OCI-LY7 (cell line): ENCODE results near the gene CCDC110. TPM values are rescaled to one million over a fixed set of nuclear protein-coding genes. Genes with fewer than 3 reads are reported as not detected.

ENCODE experiments used
- BruUV-seq: library from RNA; stranded (reverse); fragments of 400-500 nt; replicated peaks from 2 replicates; lab custom pipeline; 2021; lab: Mats Ljungman, UMichigan
- CTCF ChIA-PET: fragments of 300-600 bp; sonication (Branson Sonifier 250); formaldehyde crosslinking; loops from one replicate; lab custom pipeline; 2022; ENCODE audit warnings: antibody characterized with exemption; ENCODE audit not compliant: unreplicated experiment; lab: Charles Lee
- POLR2A ChIA-PET: fragments of 300-600 bp; sonication (Branson Sonifier 250); formaldehyde crosslinking; loops from one replicate; lab custom pipeline; 2022; ENCODE audit warnings: antibody characterized with exemption; lab: Charles Lee
- DNase-seq: peaks from one replicate; pipeline ENCODE4 v3.0.0-alpha.2; 2015; ENCODE audit warnings: low spot score
- H2AFZ ChIP-seq: fragments of 200-600 bp; sonication (generic), shearing (Covaris generic); 2 replicates; pipeline ENCODE4 v1.6.1; 2014; ENCODE audit warnings: mild to moderate bottlenecking, antibody characterized with exemption, low read length, moderate library complexity
- H3K27ac ChIP-seq: fragments of 200-600 bp; sonication (generic); 2 replicates; pipeline ENCODE4 v1.5.1; 2014; ENCODE audit warnings: mixed run types, low read depth, mild to moderate bottlenecking, moderate library complexity, low read length, inconsistent platforms; ENCODE audit not compliant: poor library complexity, severe bottlenecking
- H3K36me3 ChIP-seq: fragments of 200-600 bp; sonication (generic); 2 replicates; pipeline ENCODE4 v1.6.1; 2014; ENCODE audit warnings: mild to moderate bottlenecking, antibody characterized with exemption, low read length, moderate library complexity, mixed read lengths; ENCODE audit not compliant: insufficient read depth
- H3K4me1 ChIP-seq: fragments of 200-600 bp; sonication (generic); 2 replicates; pipeline ENCODE4 v1.5.1; 2014; ENCODE audit warnings: mild to moderate bottlenecking, low read length; ENCODE audit not compliant: insufficient read depth, poor library complexity, severe bottlenecking
- H3K4me2 ChIP-seq: fragments of 200-600 bp; sonication (generic); 2 replicates; pipeline ENCODE4 v1.6.1; 2014; ENCODE audit warnings: mild to moderate bottlenecking, low read length
- H3K4me3 ChIP-seq: fragments of 200-600 bp; sonication (generic); 2 replicates; pipeline ENCODE4 v1.5.1; 2014; ENCODE audit warnings: mild to moderate bottlenecking, low read depth, low read length; ENCODE audit not compliant: poor library complexity, severe bottlenecking
- H3K79me2 ChIP-seq: fragments of 200-600 bp; sonication (generic); 2 replicates; pipeline ENCODE4 v1.6.1; 2016; ENCODE audit warnings: low read depth, mild to moderate bottlenecking, low read length, moderate library complexity, mixed read lengths; ENCODE audit not compliant: insufficient read depth
- H3K9me2 ChIP-seq: fragments of 200-600 bp; sonication (generic); 2 replicates; pipeline ENCODE4 v1.6.1; 2016; ENCODE audit warnings: mild to moderate bottlenecking, low read length, mixed read lengths; ENCODE audit not compliant: insufficient read depth
- H3K9me3 ChIP-seq: fragments of 200-600 bp; sonication (generic); 2 replicates; pipeline ENCODE4 v1.6.1; 2014; ENCODE audit warnings: mild to moderate bottlenecking, mixed run types, low read length, mixed read lengths
- H4K20me1 ChIP-seq: fragments of 200-600 bp; sonication (generic); 2 replicates; pipeline ENCODE4 v1.6.1; 2014; ENCODE audit warnings: mild to moderate bottlenecking, antibody characterized with exemption, low read length, moderate library complexity, mixed read lengths; ENCODE audit not compliant: insufficient read depth
- CTCF ChIP-seq: fragments of 200-600 bp; sonication (generic); conservative IDR thresholded peaks from 2 replicates; pipeline ENCODE4 v1.5.1; 2014; ENCODE audit warnings: mild to moderate bottlenecking, antibody characterized with exemption, low read length, moderate library complexity, mixed read lengths
- EZH2phosphoT487 ChIP-seq: fragments of 200-600 bp; sonication (generic); IDR thresholded peaks from 2 replicates; pipeline ENCODE4 v1.6.1; 2018; ENCODE audit warnings: low read depth, borderline replicate concordance, mild to moderate bottlenecking, mixed run types, antibody characterized with exemption, low read length, moderate library complexity, mixed read lengths
- intact Hi-C: fragments of 100-400 bp; cut with micrococcal nuclease; formaldehyde crosslinking; loops from one replicate; pipeline ENCODE4 v1.10.0; 2022; ENCODE audit not compliant: unreplicated experiment
- total RNA-seq, 2 experiments: library from RNA; depleted of rRNA in 1 of 2; stranded (reverse); fragments of >200 nt in 1 of 2; shearing (Covaris generic) in 1 of 2; gene quantifications; 2 replicates each; pipeline ENCODE4 v1.2.3, GENCODE V29; 2014 to 2022

The CCDC110 gene
- total RNA-seq, 2 experiments from 2014 or later, result 1.7 to 12.0 TPM

- Histone ChIP-seq H4K20me1 (no peaks in the 10 kb centered on the region), H3K79me2 (no peaks in the 10 kb centered on the region), H2AFZ (no peak overlapping the region), H3K4me1 (peaks cover 50% of the 10 kb centered on the region), H3K27ac (no peak overlapping the region), H3K4me2 (peak overlapping the region; percentile 93), H3K36me3 (no peaks in the 10 kb centered on the region), H3K9me2 (no peaks in the 10 kb centered on the region), H3K9me3 (no peaks in the 10 kb centered on the region), H3K4me3 (peak overlapping the region; percentile 73)
- no peak for DNase-seq
- TF ChIP-seq EZH2phosphoT487 (no peak), CTCF (no peak)
- no TSS peak for BruUV-seq
- ChIA-PET CTCF (no interaction called here), POLR2A (interaction anchor here (0.9 to 1.3 kb wide), 3 partner anchors 10 to 270 kb away, joined by 3 to 4 read pairs (median 3); no protein-coding TSS in a partner anchor)
- intact Hi-C loops, result loop anchor here (2.0 to 10.0 kb wide), 7 partner anchors 73 to 723 kb away; partner anchors contain the start of genes ACSL1, ANKRD37 and CYP4V2
Measured at GRCh38 chr4:185469580-185470154, 1.9 kb downstream of the CCDC110 start.

DNA sequence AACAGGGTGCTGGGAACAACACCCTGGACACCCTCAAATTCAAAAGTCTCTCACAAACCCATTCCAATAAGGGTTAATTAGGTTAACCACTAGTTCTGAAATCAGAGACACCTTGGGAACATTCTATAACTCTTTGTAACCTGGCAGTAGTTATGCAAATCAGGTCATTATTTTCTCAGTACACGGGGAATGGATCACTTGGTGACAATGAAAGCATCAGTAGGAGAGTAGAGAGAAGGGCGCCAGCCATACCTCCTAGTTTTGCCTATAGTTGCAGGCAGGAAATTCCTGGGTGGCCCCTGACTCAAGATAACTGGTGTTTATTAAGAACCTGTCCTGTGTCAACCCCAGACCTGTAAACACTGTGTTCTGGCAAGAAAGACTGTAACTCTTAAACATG, 2.5 kb downstream of the CCDC110 start:
- no peaks in the 10 kb centered on the region for H3K79me2 ChIP-seq
- intact Hi-C loops, result no loop called here
- TF ChIP-seq EZH2phosphoT487 (no peak), CTCF (no peak)
- peaks cover 43% of the 10 kb centered on the region for H3K4me1 ChIP-seq
- no peaks in the 10 kb centered on the region for H4K20me1 ChIP-seq
- H3K27ac ChIP-seq, result no peak overlapping the region
- no peaks in the 10 kb centered on the region for H3K9me2 ChIP-seq
- no peak for DNase-seq
- ChIA-PET CTCF (no interaction called here), POLR2A (interaction anchor here (0.9 to 1.3 kb wide), 2 partner anchors 70 to 269 kb away, joined by 3 read pairs; no protein-coding TSS in a partner anchor)
- H3K4me2 ChIP-seq, result peak overlapping the region; percentile 93; the same call in 1 of the 2 replicates
- H3K36me3 ChIP-seq, result no peaks in the 10 kb centered on the region
- no TSS peak for BruUV-seq
- H2AFZ ChIP-seq, result no peak overlapping the region
- H3K9me3 ChIP-seq, result no peaks in the 10 kb centered on the region
- no peak overlapping the region for H3K4me3 ChIP-seq

GRCh38 chr4:185467991-185468390, 3.5 kb downstream of the CCDC110 start:
- CTCF ChIA-PET, result no interaction called here
- BruUV-seq, result no TSS peak

More at GRCh38 chr4:185467991-185468390, 3.5 kb downstream of the CCDC110 start:
- no peaks in the 10 kb centered on the region for H4K20me1 ChIP-seq
- no peak for DNase-seq
- no peak overlapping the region for H3K4me3 ChIP-seq
- H3K9me2 ChIP-seq, result no peaks in the 10 kb centered on the region
- peaks cover 34% of the 10 kb centered on the region for H3K4me1 ChIP-seq
- no peak overlapping the region for H3K27ac ChIP-seq
- no peaks in the 10 kb centered on the region for H3K79me2 ChIP-seq
- intact Hi-C loops, result no loop called here
- H3K36me3 ChIP-seq, result no peaks in the 10 kb centered on the region
- no peaks in the 10 kb centered on the region for H3K9me3 ChIP-seq
- no peak overlapping the region for H2AFZ ChIP-seq
- POLR2A ChIA-PET, result interaction anchor here (0.6 kb wide), 1 partner anchor 126 kb away, joined by 3 read pairs; no protein-coding TSS in a partner anchor
- TF ChIP-seq CTCF, result no peak
- no peak for TF ChIP-seq EZH2phosphoT487
- no peak overlapping the region for H3K4me2 ChIP-seq
